Effector CD8-positive, alpha-beta T cell (primary cell): ENCODE results near the gene CFAP97D2.
A peak's percentile ranks its signal among the peaks of the same experiment; 100 is the strongest.
"Not testable (repeated sequence)": the region's sequence is repeated elsewhere in the genome, so short reads cannot be mapped to it uniquely, and the experiment has no call there.

Experiments used
- DNase-seq: peaks from one replicate; lab custom pipeline; 2025; lab: John Stamatoyannopoulos, UW

Gene CFAP97D2

GRCh38 chr13:114143806-114144605, 35.1 kb upstream of the CFAP97D2 start:
- peak; percentile 33 for DNase-seq

- no peak for DNase-seq
Observed at GRCh38 chr13:114144606-114145244, 34.3 kb upstream of the CFAP97D2 start.

DNA sequence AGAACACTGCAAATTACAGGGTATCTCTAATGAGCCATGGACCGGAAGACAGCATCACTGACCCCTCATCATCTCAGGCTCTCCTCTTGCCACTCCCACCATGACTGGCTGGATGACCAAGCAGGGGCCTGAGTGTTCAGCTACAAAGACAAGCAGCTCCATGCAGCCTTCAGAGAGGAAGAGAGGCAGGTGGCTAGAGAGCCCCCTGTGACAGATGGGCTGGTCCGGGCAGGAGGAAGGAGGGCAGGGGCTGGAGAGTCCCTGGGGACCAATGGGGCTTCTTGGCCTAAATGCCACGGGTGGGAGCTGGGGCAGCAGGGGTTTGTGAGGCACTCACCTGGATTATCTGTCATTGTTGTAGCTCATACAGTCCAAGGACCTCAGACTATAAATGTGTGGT, 33.8 kb upstream of the CFAP97D2 start:
- no peak for DNase-seq

- no peak for DNase-seq
Observed at GRCh38 chr13:114145722-114146121, 33.3 kb upstream of the CFAP97D2 start.

- no peak for DNase-seq
Observed at GRCh38 chr13:114146173-114146572, 32.9 kb upstream of the CFAP97D2 start.

DNA sequence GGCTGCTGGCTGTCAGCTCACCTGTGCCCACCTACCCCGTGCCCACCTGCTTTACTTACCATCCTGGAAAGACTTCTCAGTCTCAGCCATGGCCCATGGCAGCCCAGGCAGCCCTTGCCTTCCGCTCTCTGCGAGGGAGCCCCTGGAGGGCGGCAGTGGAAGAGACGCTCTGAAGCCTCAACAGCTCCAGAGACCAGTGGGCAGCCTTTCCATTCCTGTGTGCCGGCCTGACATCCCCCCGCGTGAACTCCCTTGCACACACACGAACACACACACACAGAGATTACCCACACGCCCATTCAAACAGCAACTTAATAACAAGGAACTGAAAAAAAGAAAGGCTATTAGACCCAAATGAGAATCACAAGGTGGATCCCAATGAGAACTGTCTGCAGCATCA, 32.4 kb upstream of the CFAP97D2 start:
- DNase-seq = no peak

DNA sequence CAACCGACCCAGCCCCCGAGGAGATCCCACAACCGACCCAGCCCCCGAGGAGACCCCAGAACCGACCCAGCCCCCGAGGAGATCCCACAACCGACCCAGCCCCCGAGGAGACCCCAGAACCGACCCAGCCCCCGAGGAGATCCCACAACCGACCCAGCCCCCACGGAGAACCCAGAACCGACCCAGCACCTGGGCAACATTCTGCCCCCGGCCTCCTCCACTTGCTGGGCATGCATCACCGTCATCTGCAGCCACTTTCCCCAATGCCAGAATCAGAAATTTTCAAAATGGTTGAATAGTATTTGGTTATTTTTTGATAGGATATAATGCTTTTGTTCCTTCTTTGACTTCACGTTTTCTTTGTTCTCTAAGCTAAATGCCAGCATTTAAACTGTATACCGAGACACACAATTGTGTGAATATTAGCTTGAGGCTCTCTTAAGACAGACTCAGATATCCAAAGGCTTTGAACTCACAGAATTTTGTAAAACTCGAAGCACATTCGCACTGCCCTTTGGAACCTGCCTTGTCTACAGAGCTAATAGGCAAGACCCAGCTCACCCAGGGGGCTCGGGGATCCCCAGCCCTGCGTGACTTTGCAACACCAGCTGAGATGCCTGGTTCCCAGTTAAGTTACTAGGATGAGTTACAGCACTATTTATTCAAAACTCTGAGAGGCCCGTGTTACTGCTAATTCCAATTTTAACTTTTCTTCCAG, 31.1 kb upstream of the CFAP97D2 start:
- DNase-seq = peak; percentile 47

DNA sequence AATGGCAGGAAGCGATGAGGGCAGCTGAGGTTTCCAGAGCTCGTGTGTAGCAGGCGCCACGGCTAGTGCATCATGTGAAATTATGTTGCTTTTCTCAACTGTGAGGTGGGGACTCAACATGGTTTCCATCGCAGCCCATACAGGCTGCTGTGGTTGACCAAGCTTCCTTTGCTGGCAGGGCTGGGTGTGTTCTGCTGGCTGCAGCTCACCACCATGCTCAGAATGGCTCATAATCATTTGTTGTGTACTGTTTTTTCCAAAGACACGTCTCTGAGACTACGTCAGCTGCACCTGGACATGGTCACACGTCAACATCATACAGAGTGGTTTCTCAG, 30.6 kb upstream of the CFAP97D2 start:
- DNase-seq = peak; percentile 65

GRCh38 chr13:114148886-114149285, 30.2 kb upstream of the CFAP97D2 start:
- not testable (repeated sequence) for DNase-seq

- no peak for DNase-seq
Observed at GRCh38 chr13:114149774-114150740, 29.0 kb upstream of the CFAP97D2 start.

GRCh38 chr13:114151031-114151430, 28.0 kb upstream of the CFAP97D2 start:
- no peak for DNase-seq

DNA sequence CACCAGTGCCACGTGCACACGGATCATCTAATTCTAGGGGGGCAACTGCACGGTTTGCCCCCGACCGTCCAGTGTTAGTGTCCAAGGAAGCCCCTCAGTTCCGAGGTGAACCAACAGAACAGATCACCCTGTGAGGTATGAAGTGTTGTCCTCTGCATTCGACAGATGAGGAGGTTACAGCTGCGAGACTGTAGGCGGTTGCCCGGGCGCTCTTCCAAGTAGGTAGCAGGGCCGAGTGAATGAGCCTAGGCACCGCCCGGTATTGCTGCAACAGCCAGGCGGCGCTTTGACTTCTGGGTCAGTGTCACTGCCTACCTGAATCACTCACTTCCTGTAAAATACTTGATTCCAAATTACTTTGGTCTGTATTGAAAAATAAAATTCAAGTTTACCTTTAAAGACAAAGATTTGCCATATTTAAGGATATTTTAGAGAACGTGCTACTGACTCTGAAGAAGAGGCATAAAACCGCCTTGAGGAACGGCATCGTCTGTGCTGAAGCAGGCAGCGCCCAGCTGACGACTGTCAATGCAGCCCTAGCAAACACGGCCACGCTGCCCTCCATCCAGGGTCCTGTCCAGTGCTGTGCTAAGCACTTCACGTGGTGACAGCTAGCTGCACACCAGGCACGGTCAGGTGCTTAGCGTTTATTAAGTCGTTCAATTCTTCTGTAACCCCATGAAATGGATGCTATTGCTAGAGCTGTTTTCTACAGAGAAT, 27.3 kb upstream of the CFAP97D2 start:
- no peak for DNase-seq

- no peak for DNase-seq
Observed at GRCh38 chr13:114152285-114152645, 26.8 kb upstream of the CFAP97D2 start.

DNA sequence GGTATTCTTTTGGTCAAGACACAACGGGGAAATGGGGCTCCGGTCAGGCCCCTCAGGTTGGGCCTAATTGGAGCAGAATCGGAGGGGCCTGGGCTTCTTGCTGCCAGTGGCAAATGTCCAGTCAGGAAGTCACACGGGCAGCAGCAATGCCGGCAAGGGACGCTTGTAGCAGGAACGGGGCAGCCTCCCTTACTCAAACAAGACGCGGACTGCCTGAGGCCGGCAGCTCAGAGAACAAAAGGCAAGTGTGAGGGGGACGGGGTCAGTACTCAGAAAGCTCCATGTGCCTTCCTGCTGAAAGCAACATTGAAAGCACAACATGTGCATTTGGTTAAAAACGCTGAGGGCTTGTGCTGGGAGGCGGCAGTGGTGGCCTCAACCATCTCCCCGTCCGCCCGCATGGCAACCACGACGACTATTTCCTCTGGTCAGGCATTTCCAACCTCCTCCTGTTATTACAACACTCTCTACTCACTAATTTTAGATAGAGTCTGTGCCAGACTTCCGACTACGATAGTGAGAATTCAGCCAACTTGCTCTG, 26.2 kb upstream of the CFAP97D2 start:
- DNase-seq = no peak

DNA sequence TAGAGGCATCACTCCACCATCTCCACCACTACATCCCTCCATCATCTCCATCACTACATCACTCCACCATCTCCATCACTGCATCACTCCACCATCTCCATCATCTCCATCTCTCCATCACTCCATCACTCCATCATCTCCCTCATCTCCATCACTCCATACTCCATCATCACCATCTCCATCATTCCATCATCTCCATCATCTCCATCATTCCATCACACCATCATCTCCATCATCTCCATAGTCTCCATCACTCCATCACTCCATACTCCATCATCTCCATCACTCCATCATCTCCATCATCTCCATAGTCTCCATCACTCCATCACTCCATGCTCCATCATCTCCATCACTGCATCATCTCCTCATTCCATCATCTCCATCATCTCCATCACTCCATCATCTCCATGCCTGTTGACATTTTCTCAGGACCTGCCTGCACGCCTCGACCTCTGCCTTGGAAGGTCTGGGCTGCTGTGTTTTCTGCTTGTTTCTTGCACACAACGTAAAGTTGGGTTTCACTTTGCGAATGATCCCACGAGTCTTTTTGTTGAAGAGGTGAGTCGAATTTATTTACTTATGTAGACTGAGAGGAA, 25.5 kb upstream of the CFAP97D2 start:
- DNase-seq = no peak

DNA sequence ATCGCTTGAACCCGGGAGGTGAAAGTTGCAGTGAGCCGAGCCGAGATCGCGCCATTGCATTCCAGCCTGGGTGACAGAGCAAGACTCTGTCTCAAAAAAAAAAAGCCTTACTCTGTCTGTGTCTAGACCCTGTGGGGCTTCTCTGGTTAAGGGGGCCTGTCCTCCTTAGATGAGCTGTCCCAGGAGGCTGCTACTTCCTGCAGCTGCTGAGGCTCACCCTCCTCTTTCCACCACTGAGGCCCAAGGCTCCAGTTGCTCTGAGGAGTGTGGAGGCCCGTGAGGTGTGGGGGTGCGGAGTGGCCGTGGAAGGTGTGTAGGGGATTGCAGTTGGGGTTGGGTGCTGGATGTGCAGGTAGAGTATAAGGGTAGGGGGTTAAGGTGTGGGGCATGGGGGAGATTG, 24.6 kb upstream of the CFAP97D2 start:
- DNase-seq = no peak

- DNase-seq = no peak
Observed at GRCh38 chr13:114155320-114155719, 23.7 kb upstream of the CFAP97D2 start.

- no peak for DNase-seq
Observed at GRCh38 chr13:114155926-114156883, 22.9 kb upstream of the CFAP97D2 start.

DNA sequence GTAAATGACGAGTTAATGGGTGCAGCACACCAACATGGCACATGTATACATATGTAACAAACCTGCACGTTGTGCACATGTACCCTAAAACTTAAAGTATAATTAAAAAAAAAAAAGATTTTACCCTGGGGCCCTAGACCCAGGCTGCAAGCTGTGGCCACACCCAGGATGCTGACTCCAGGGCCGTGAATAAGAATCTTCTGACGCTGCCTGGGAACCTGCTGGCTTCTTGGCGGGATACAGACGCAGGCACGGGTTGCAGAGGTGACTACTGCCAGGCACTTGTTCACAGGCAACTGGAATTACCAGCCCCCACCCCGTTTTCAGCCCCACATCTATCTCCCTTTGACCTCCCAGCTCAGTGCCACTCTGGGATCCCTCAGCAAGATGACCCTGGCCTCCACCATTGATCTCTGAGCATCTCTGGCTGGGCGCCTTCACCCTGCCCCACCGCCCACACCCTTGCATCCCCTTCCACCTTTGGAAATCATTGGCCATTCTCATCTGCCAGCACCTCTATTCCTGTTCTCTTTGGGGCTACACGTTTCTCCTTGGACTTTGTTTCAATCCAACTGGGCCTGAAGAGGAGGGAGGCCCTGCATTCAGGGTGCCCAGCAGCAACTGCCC, 21.1 kb upstream of the CFAP97D2 start:
- no peak for DNase-seq
